Measurements from ENCODE around the gene NR0B2. TPM values are rescaled to one million over a fixed set of nuclear protein-coding genes. Genes with fewer than 3 reads are reported as not detected.

Gene NR0B2
- total and polyA plus RNA-seq, 2 of the 13 experiments (the other 11 are each of a cell fraction or from before 2014, with no cell fraction given), result 72.5 to 133 TPM

DNA sequence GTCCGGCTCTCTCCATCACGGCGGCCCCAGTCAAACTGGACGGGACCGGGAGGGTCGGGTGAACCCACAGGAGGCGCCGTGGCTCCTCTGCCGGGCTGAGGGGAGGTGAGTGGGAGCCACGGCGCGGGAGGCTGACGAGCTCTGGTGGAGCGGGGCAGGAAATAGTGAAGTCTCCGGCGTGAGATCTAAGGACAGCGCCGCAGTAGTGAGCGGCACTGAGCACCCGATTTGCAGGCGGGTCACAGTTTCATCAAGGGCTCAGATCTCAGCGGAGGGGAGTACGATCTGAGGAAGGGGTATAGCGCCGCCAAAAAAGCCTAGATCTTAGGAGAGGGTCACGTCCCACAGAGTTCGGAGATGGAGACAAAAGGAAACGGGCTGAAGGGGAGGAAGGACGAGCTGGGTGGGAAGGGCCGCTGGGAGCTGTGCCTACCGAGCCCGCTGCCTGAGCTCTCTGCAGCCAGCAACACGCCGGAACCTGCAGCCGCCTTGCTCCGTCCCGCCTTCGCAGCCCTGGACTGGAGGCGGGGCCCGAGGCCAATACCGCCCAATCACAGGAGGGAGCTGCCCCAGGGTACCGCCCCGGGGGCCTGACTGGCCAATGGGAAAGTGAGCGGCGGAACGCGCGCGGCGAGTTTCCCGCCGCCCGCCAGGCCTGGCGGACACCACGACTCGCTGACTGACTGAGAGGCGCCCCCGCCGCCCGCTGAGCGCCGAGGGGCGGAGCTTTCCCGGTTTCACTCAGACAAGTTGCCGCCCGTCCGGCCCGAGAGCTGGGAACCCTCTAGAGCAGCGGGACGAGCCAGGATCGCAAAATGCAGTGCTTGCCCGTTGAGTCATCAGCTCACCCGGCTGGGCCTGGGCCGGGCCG is 48.9 kb downstream of the NR0B2 start (continued):
- TF ChIP-seq, protein P1, sequence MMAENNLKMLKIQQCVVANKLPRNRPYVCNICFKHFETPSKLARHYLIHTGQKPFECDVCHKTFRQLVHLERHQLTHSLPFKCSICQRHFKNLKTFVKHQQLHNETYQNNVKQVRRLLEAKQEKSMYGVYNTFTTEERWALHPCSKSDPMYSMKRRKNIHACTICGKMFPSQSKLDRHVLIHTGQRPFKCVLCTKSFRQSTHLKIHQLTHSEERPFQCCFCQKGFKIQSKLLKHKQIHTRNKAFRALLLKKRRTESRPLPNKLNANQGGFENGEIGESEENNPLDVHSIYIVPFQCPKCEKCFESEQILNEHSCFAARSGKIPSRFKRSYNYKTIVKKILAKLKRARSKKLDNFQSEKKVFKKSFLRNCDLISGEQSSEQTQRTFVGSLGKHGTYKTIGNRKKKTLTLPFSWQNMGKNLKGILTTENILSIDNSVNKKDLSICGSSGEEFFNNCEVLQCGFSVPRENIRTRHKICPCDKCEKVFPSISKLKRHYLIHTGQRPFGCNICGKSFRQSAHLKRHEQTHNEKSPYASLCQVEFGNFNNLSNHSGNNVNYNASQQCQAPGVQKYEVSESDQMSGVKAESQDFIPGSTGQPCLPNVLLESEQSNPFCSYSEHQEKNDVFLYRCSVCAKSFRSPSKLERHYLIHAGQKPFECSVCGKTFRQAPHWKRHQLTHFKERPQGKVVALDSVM (CRISPR knock-in tag; IDR thresholded peaks at IDR 0.05), result peak; percentile 35; the same call in 1 of the 2 replicates
- TF ChIP-seq DNMT3B (CRISPR knock-in tag; conservative IDR thresholded peaks at IDR 0.05) (0 out of 2 replicates have a peak, but pooled peaks have one; percentile 29), NFYC (CRISPR knock-in tag; IDR thresholded peaks at IDR 0.05) (peak; percentile 98), ZNF678 (CRISPR knock-in tag; IDR thresholded peaks at IDR 0.05) (0 out of 2 replicates have a peak, but pooled peaks have one; percentile 41), PCBP2 (optimal IDR thresholded peaks at IDR 0.05; ENCODE audit: low read depth, low read length, poor library complexity, severe bottlenecking) (no peak), ZSCAN29 (CRISPR knock-in tag; conservative IDR thresholded peaks at IDR 0.05) (no peak), SP4 (CRISPR knock-in tag; IDR thresholded peaks at IDR 0.05) (peak; percentile 99), SP1 (IDR thresholded peaks at IDR 0.05) (no peak), SP1 (CRISPR knock-in tag; IDR thresholded peaks at IDR 0.05) (peak; percentile 86), GATAD1 (CRISPR knock-in tag; IDR thresholded peaks at IDR 0.05) (peak; percentile 50; the same call in 1 of the 2 replicates), SNAI1 (CRISPR knock-in tag; IDR thresholded peaks at IDR 0.05; ENCODE audit: borderline replicate concordance) (no peak; the same call in 1 of the 2 replicates), EHMT2 (IDR thresholded peaks at IDR 0.05; ENCODE audit: borderline replicate concordance, low read depth, low read length) (no peak), ERF (CRISPR knock-in tag; IDR thresholded peaks at IDR 0.05) (peak; percentile 91), ZFP90 (CRISPR knock-in tag; IDR thresholded peaks at IDR 0.05; ENCODE audit: borderline replicate concordance) (peak; percentile 73; the same call in 1 of the 2 replicates), MXD4 (CRISPR knock-in tag; IDR thresholded peaks at IDR 0.05) (peak; percentile 58; the same call in 1 of the 2 replicates), ZNF235 (CRISPR knock-in tag; IDR thresholded peaks at IDR 0.05; ENCODE audit: borderline replicate concordance) (no peak), ZNF790 (CRISPR knock-in tag; IDR thresholded peaks at IDR 0.05; ENCODE audit: borderline replicate concordance) (no peak), PRMT3 (CRISPR knock-in tag; IDR thresholded peaks at IDR 0.05; ENCODE audit: borderline replicate concordance, low read depth) (peak; percentile 64; the same call in 1 of the 2 replicates), MXI1 (IDR thresholded peaks at IDR 0.05; ENCODE audit: borderline replicate concordance, low read depth, low read length) (peak; percentile 80; the same call in 1 of the 3 replicates)
- TF ChIP-seq, protein P2, sequence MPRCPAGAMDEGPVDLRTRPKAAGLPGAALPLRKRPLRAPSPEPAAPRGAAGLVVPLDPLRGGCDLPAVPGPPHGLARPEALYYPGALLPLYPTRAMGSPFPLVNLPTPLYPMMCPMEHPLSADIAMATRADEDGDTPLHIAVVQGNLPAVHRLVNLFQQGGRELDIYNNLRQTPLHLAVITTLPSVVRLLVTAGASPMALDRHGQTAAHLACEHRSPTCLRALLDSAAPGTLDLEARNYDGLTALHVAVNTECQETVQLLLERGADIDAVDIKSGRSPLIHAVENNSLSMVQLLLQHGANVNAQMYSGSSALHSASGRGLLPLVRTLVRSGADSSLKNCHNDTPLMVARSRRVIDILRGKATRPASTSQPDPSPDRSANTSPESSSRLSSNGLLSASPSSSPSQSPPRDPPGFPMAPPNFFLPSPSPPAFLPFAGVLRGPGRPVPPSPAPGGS (CRISPR knock-in tag; IDR thresholded peaks at IDR 0.05), result peak; percentile 27; the same call in 1 of the 2 replicates
- TF ChIP-seq, protein P3, sequence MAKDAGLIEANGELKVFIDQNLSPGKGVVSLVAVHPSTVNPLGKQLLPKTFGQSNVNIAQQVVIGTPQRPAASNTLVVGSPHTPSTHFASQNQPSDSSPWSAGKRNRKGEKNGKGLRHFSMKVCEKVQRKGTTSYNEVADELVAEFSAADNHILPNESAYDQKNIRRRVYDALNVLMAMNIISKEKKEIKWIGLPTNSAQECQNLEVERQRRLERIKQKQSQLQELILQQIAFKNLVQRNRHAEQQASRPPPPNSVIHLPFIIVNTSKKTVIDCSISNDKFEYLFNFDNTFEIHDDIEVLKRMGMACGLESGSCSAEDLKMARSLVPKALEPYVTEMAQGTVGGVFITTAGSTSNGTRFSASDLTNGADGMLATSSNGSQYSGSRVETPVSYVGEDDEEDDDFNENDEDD (CRISPR knock-in tag; IDR thresholded peaks at IDR 0.05; ENCODE audit: borderline replicate concordance), result peak; percentile 96
- TF ChIP-seq, protein P4, sequence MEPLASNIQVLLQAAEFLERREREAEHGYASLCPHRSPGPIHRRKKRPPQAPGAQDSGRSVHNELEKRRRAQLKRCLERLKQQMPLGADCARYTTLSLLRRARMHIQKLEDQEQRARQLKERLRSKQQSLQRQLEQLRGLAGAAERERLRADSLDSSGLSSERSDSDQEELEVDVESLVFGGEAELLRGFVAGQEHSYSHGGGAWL (CRISPR knock-in tag; IDR thresholded peaks at IDR 0.05), result peak; percentile 75; the same call in 1 of the 2 replicates
- TF ChIP-seq, protein P5, sequence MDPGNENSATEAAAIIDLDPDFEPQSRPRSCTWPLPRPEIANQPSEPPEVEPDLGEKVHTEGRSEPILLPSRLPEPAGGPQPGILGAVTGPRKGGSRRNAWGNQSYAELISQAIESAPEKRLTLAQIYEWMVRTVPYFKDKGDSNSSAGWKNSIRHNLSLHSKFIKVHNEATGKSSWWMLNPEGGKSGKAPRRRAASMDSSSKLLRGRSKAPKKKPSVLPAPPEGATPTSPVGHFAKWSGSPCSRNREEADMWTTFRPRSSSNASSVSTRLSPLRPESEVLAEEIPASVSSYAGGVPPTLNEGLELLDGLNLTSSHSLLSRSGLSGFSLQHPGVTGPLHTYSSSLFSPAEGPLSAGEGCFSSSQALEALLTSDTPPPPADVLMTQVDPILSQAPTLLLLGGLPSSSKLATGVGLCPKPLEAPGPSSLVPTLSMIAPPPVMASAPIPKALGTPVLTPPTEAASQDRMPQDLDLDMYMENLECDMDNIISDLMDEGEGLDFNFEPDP (CRISPR knock-in tag; conservative IDR thresholded peaks at IDR 0.05), result no peak

Data from HepG2 (cell line).